HK-2 (cell line): ENCODE results near the gene MALRD1.

Experiments used
- DNase-seq: peaks from one replicate; pipeline ENCODE4 v3.0.0-alpha.2; 2018; ENCODE audit not compliant: unreplicated experiment

Gene MALRD1

GRCh38 chr10:19111501-19112267 is 63.1 kb downstream of the MALRD1 start:
- DNase-seq = no peak

GRCh38 chr10:19117438-19117837 is 68.8 kb downstream of the MALRD1 start:
- no peak for DNase-seq

GRCh38 chr10:19119191-19119590 is 70.6 kb downstream of the MALRD1 start:
- DNase-seq = no peak

GRCh38 chr10:19120381-19120908 is 71.8 kb downstream of the MALRD1 start:
- no peak for DNase-seq

GRCh38 chr10:19133992-19134391 is 85.4 kb downstream of the MALRD1 start:
- DNase-seq = no peak

DNA sequence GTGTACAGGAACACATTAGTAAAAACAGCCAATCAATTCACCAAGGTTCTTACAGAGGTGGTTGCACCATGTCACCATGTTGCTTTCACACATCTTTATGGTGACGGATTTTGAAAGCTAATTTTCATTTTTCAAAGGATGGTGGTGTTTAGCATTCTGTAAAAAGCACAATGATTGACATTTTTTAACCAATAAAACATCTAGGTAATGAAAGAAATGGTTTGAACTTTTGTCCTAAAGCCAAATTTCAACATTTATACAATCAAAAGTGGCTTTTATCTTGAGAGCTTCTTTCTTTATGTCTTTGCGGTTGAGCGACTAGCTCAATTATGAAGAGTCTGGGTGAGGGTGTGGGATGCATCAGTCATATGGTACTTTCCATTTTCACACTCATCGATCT is 94.4 kb downstream of the MALRD1 start:
- DNase-seq = no peak

DNA sequence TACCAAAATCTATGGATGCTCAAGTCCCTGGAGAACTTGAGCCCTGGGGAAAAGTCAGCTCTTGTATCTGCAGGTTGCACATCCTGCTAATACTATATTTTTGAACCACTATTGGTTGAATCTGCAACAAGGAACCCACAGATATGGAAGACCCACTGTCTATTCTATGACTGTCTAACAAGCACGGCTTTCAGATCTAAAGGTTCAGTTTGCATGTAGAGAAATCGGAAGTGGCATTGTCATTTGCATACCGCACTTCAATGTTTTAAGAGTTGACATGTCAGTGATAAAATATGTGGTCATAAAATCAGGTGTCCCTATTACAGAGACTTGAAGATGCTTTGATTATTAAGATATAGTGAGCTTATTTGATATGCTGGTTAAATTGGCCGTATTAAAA is 95.6 kb downstream of the MALRD1 start:
- no peak for DNase-seq

- DNase-seq = no peak
These were observed 105.8 kb downstream of the MALRD1 start for GRCh38 chr10:19154375-19154774.

- no peak for DNase-seq
These were observed 109.8 kb downstream of the MALRD1 start for GRCh38 chr10:19158358-19158757.

- DNase-seq = no peak
These were observed 110.3 kb downstream of the MALRD1 start for GRCh38 chr10:19158870-19159269.

- DNase-seq = no peak
These were observed 115.9 kb downstream of the MALRD1 start for GRCh38 chr10:19164461-19164860.

DNA sequence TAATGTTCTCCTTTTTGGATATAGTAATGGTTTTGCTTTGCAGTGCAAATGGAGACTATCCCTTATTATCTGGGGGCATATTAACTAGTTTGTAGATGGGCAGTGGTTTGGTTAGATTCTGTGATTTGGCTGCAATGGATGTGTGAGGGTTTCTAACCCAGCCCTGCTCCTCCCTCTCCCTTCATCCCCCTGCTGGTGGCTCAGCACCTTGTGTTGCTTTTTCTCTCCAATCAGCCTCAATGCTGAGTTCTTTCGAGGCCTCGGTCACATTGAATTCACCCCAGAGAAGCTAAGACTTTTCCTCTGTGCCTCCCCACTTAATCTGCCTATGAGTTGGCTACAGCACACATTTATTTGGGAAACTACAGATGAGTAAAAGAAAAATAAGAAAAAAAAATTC is 120.0 kb downstream of the MALRD1 start:
- DNase-seq = no peak

DNA sequence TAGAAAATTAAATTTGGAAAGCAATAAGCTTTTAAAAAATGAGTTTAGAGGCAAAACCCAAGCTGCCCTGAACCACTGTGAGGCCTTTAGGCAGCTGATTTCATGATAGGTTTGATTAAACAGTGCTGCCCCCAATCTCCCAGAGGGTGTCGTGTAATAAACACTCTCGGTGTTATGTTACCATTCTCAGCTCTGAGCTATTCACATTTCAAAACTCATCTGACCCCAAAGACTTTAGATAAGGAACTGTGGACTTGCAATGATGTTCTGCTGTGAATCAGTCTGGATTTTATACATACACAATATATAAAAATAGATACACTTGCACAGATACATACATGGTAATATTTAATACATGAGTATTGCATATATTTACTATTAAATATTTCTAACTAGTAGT is 120.4 kb downstream of the MALRD1 start:
- DNase-seq = no peak

DNA sequence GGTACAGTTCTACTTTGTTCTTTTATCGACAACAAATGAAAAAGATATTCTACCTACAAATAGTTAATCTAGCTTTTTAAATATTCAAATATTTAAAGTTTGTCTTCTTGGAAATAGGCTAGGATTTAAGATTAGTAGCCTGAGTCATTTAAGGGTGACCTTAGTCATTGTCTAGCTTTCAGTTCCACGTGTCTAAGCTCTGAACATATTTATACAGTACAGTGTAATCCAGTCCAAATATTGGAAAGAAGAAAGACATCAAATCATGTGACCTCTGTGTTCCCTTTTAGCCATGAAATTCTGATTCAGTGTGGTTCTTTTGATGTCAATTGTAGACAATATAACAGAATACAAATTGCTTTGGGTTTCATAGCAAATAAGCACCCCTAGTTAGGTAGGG is 121.1 kb downstream of the MALRD1 start:
- no peak for DNase-seq

DNA sequence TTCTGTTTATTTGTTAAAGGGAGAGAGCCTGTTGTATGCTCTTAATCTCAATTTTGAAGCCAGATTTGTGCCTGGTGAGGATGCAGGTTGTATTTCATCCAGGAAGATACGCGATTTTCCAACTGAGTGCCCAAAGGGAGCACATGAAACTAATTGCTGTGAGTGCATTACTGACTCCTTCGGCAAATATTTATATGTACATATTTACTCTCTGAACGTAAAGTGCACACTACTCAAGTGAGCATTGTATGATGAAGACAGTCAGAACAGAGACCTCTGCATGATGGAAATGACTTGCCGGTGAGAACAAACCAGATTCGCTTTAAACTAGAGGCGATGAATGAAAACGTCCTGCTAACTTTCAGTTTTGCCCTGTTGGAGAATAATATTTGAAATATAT is 130.1 kb downstream of the MALRD1 start:
- DNase-seq = no peak

DNA sequence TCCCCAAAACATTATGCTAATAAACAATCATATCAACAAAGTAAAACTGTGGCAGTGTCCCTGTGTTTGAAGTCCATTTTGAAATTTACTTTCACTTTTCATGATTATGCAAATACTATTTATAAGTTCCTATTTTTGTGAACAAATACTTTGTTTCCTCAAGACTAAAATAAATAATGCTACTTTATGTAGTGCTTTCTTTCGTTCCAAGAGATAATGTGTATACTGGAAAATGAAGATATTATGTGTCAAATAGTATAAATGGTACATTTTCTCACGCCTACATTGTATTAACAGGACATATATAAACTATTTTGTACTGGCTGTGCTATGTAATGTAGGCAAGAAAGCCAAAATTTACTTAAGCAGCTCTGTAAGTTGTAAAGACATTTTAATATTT is 136.3 kb downstream of the MALRD1 start:
- DNase-seq = no peak

- DNase-seq = no peak
These were observed 146.3 kb downstream of the MALRD1 start for GRCh38 chr10:19194866-19195265.

GRCh38 chr10:19195698-19196097 is 147.1 kb downstream of the MALRD1 start:
- no peak for DNase-seq

- DNase-seq = no peak
These were observed 151.6 kb downstream of the MALRD1 start for GRCh38 chr10:19200211-19200610.

GRCh38 chr10:19204246-19204917 is 155.8 kb downstream of the MALRD1 start:
- DNase-seq = no peak

DNA sequence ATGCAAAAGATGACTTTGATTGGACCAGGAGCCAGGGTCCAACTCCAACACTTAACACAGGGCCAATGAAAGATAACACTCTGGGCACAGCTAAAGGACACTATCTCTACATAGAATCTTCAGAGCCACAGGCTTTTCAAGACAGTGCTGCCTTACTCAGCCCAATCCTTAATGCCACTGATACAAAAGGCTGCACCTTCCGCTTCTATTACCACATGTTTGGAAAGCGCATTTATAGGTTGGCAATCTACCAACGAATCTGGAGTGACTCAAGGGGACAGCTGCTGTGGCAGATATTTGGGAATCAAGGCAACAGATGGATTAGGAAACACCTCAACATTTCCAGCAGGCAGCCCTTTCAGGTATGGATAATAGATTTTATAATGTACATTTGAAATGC is 160.7 kb downstream of the MALRD1 start:
- no peak for DNase-seq

DNA sequence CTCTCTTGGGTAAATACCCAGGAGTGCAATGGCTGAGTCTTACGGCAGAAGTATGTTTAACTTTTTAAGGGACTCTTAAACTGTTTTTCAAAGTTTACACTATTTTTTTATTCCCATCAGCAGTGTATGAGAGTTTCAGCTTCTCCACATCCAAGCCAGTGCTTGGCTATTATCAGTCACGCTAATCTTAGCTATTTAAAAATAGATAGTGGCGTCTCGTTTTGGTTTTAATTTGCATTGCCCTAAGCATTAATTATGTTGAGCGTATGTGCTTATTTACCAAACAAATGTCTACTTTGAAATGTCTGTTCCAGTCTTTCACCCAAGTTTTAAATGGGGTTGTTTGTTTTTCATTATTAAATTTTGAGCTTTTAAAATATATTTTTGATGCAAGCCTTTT is 164.0 kb downstream of the MALRD1 start:
- DNase-seq = no peak

DNA sequence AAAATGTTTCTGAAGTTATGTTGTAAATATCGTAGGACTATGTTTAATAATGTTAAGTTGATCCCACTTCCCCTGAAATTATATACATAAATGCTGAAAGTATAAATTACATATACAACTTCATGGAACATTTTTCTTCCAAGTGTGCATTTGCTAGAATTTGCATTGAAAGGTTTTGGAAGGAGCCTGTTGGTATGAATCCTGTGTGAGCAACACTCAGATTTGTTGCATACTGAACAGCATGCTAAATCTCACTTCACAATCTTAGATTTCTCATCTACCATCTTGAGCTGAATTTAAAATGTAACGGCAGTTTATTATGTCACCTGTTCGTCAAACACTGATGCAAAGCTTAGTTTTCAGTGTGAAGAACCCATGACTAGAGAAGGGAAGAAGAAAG is 172.6 kb downstream of the MALRD1 start:
- DNase-seq = no peak
